Large intestine (tissue), 3 donors: ENCODE results near the gene CCDC107. TPM values are rescaled to one million over a fixed set of nuclear protein-coding genes. Genes with fewer than 3 reads are reported as not detected.

ENCODE experiments used
- DNase-seq, 2 donors: peaks; one replicate each; pipeline versions ENCODE4 v3.0.0 to v3.0.0-alpha.2; 2013
- H3K27ac ChIP-seq: one replicate; pipeline ENCODE4 v1.5.1; 2013; ENCODE audit warnings: low read length
- H3K27me3 ChIP-seq: 2 replicates; pipeline ENCODE4 v1.6.1; 2013; ENCODE audit warnings: low read length; ENCODE audit not compliant: control insufficient read depth, insufficient read depth
- H3K36me3 ChIP-seq: 2 replicates; pipeline ENCODE4 v1.6.1; 2013; ENCODE audit warnings: low read length; ENCODE audit not compliant: control insufficient read depth, insufficient read depth
- H3K4me1 ChIP-seq: one replicate; pipeline ENCODE4 v1.6.1; 2013; ENCODE audit warnings: low read length; ENCODE audit not compliant: control insufficient read depth, insufficient read depth
- H3K4me3 ChIP-seq: one replicate; pipeline ENCODE4 v1.5.1; 2013; ENCODE audit warnings: low read length
- H3K9me3 ChIP-seq: one replicate; pipeline ENCODE4 v1.6.1; 2013; ENCODE audit warnings: mild to moderate bottlenecking, low read depth, low read length, moderate library complexity; ENCODE audit not compliant: control insufficient read depth
- WGBS: methylation state at CpG from one replicate; pipeline ENCODE4 v1.1.5; 2013; ENCODE audit warnings: low lambda C conversion rate; ENCODE audit not compliant: insufficient coverage; 5-methylcytosine and 5-hydroxymethylcytosine counted together
- polyA plus RNA-seq: library from polyadenylated mRNA; unstranded; fragments of 120-200 nt; gene quantifications from one replicate; pipeline ENCODE4 v1.2.1, GENCODE V29; 2013

The CCDC107 gene
- polyA plus RNA-seq, 1 donor: 17.6 TPM

DNA sequence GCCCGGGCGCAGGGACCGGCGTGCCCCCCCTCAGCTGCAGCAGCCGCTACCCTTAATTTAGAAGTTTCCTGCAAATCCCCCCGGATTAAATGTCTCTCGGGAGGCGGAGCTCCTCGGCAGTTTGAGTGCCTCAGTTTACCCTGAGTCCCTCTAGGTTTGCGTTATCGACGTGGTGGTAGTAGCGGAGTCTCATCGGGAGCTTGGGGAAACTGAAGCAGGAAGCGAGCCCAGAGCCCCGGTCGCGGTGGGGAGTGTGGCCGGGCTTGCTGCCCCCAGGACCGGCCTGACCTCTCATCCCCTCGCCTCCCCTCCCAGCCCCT lies 32.2 kb downstream of the CCDC107 start:
- H3K4me1 ChIP-seq: peaks cover 17% of the 10 kb centered on the region
- H3K27me3 ChIP-seq: peaks cover 2% of the 10 kb centered on the region
- peak overlapping the region; percentile 78 for H3K4me3 ChIP-seq
- H3K27ac ChIP-seq: peak overlapping the region; percentile 86
- no CpG with 5 or more reads among the region's 21 CpGs for WGBS
- peaks cover 7% of the 10 kb centered on the region for H3K36me3 ChIP-seq
- H3K9me3 ChIP-seq: peaks cover 7% of the 10 kb centered on the region
- no peak for DNase-seq

GRCh38 chr9:35690614-35691333 lies 32.7 kb downstream of the CCDC107 start:
- no CpG with 5 or more reads among the region's 61 CpGs for WGBS
- peak overlapping the region; percentile 78 for H3K4me3 ChIP-seq
- H3K9me3 ChIP-seq: peaks cover 2% of the 10 kb centered on the region
- peak; percentile 57 to 69 for DNase-seq
- H3K36me3 ChIP-seq: peaks cover 3% of the 10 kb centered on the region
- peaks cover 2% of the 10 kb centered on the region for H3K27me3 ChIP-seq
- peak overlapping the region; percentile 86 for H3K27ac ChIP-seq
- H3K4me1 ChIP-seq: peaks cover 17% of the 10 kb centered on the region

GRCh38 chr9:35691334-35691650 lies 33.2 kb downstream of the CCDC107 start:
- H3K27me3 ChIP-seq: peaks cover 2% of the 10 kb centered on the region
- H3K9me3 ChIP-seq: peaks cover 2% of the 10 kb centered on the region
- WGBS: 64% methylated on average over 2 of the region's 10 CpGs
- H3K27ac ChIP-seq: peak overlapping the region; percentile 86
- no peak for DNase-seq
- H3K4me3 ChIP-seq: peak overlapping the region; percentile 78
- peaks cover 5% of the 10 kb centered on the region for H3K36me3 ChIP-seq
- peaks cover 17% of the 10 kb centered on the region for H3K4me1 ChIP-seq

DNA sequence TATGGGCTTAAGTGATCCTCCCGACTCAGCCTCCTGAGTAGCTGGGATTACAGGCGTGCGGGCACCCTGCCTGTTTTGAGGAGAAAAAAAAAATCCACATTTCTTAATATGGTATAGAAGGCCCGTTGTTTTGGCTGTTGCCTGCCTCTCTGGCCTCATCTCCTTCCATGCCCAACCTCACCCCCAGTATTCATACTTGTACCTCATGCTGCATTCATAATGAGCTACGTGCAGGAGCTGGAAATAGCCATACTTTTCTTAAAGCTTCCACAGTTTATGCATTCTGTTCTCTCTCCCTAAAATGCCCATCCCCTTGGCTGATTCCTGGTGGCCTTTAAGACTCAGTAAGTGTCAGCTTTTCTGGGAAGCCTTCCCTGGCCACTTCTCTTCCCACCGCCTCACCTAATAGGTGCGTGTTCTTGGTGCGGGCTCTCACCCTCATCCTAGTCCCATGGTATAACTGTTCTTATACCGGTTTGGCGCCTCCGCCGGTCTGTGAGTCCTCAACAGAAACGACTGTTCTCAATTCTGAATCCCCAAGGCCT lies 33.7 kb downstream of the CCDC107 start:
- DNase-seq: peak in 1 of 2 donors; percentile 28
- H3K36me3 ChIP-seq: peaks cover 4% of the 10 kb centered on the region
- peak overlapping the region; percentile 86 for H3K27ac ChIP-seq
- peaks cover 2% of the 10 kb centered on the region for H3K27me3 ChIP-seq
- H3K4me3 ChIP-seq: no peak overlapping the region
- H3K9me3 ChIP-seq: peaks cover 2% of the 10 kb centered on the region
- 80% methylated on average over 1 of the region's 13 CpGs for WGBS
- peaks cover 17% of the 10 kb centered on the region for H3K4me1 ChIP-seq

GRCh38 chr9:35695943-35696401 lies 37.9 kb downstream of the CCDC107 start:
- H3K36me3 ChIP-seq: peaks cover 43% of the 10 kb centered on the region
- no CpG with 5 or more reads among the region's 3 CpGs for WGBS
- peaks cover 3% of the 10 kb centered on the region for H3K4me1 ChIP-seq
- no peaks in the 10 kb centered on the region for H3K27me3 ChIP-seq
- DNase-seq: peak in 1 of 2 donors; percentile 57
- no peak overlapping the region for H3K27ac ChIP-seq
- no peak overlapping the region for H3K4me3 ChIP-seq
- no peaks in the 10 kb centered on the region for H3K9me3 ChIP-seq

- Histone ChIP-seq H3K4me3 (no peak overlapping the region), H3K36me3 (peaks cover 50% of the 10 kb centered on the region), H3K4me1 (no peaks in the 10 kb centered on the region), H3K27ac (no peak overlapping the region), H3K27me3 (no peaks in the 10 kb centered on the region), H3K9me3 (no peaks in the 10 kb centered on the region)
- peak; percentile 34 to 49 for DNase-seq
- WGBS: 100% methylated on average over 1 of the region's 9 CpGs
Observed at GRCh38 chr9:35696520-35697215, 38.6 kb downstream of the CCDC107 start.

DNA sequence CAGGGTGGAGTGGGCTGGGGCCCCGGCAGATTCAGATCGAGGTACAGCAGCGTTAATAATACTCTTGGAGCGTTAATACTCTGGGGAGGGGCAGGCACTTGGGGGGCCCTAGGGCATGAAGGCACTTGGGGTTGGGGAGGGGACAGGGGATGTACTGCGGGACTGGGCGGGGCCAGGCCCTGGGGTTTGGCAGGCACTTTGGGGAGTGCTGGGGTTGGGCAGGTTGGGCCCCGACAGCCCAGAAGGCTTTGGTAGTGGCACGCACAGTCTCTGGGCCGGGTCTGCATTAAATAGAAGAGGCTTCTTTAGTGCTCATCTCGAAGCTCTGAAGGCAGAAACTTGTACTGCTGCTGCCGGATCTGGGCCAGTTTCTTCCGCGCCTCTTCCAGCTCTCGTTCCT lies 39.4 kb downstream of the CCDC107 start:
- no peaks in the 10 kb centered on the region for H3K4me1 ChIP-seq
- no peak for DNase-seq
- WGBS: 93% methylated on average over 3 of the region's 14 CpGs
- no peaks in the 10 kb centered on the region for H3K27me3 ChIP-seq
- peaks cover 58% of the 10 kb centered on the region for H3K36me3 ChIP-seq
- no peak overlapping the region for H3K27ac ChIP-seq
- H3K9me3 ChIP-seq: no peaks in the 10 kb centered on the region
- no peak overlapping the region for H3K4me3 ChIP-seq

DNA sequence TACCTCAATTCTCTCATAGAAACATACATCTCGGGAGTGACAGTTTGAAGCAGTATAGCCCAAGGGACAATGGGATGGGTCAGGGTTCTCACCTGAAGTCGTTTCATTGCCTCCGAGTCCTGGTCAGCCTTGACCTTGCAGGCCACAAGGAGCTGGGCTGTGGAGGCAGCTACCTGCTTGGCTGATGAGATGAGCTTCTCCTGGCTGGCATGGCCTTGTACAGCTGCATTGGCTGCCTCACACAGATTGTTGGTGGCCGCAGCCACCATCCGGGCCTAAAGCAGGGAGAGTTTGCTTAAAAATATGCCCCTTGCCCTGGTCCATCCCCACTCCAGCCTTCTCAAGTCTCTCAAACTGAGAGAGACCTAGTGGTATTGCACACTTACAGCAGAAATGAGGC lies 40.1 kb downstream of the CCDC107 start:
- no peaks in the 10 kb centered on the region for H3K9me3 ChIP-seq
- H3K4me3 ChIP-seq: no peak overlapping the region
- no peak for DNase-seq
- H3K27ac ChIP-seq: no peak overlapping the region
- H3K4me1 ChIP-seq: no peaks in the 10 kb centered on the region
- no CpG with 5 or more reads among the region's 5 CpGs for WGBS
- H3K27me3 ChIP-seq: no peaks in the 10 kb centered on the region
- H3K36me3 ChIP-seq: peaks cover 65% of the 10 kb centered on the region

GRCh38 chr9:35700031-35700430 lies 41.9 kb downstream of the CCDC107 start:
- Histone ChIP-seq H3K27ac (no peak overlapping the region), H3K9me3 (no peaks in the 10 kb centered on the region), H3K4me1 (no peaks in the 10 kb centered on the region), H3K4me3 (no peak overlapping the region), H3K27me3 (no peaks in the 10 kb centered on the region), H3K36me3 (peaks cover 83% of the 10 kb centered on the region)
- DNase-seq: no peak
- no CpG with 5 or more reads among the region's 11 CpGs for WGBS

DNA sequence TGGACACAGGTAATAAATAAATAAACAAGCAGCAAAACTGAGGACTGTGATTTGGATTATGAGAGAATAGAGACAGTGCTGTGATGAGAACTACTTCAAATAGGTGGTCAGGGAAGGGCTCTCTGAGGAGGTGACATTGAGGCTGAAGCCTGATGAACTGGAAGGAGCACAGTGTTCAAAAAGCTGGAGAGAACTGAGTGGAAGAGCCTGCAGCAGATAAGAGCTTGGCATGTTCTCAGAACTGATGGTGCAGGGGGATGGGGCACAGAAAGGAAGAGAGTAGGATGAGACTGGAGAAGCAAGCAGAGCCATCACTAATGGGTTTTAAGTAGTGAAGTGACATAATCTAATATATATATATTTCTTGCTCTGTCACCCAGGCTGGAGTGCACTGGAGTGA lies 42.9 kb downstream of the CCDC107 start:
- no peaks in the 10 kb centered on the region for H3K4me1 ChIP-seq
- H3K27ac ChIP-seq: no peak overlapping the region
- H3K36me3 ChIP-seq: peaks cover 92% of the 10 kb centered on the region

More for the DNA sequence above, 42.9 kb downstream of the CCDC107 start:
- Histone ChIP-seq H3K4me3 (no peak overlapping the region), H3K9me3 (no peaks in the 10 kb centered on the region), H3K27me3 (no peaks in the 10 kb centered on the region)
- DNase-seq: no peak
